WTC11 (cell line): ENCODE results near the gene PDZRN4.

ENCODE experiments used
- ETV6 ChIP-seq: sonication (generic); formaldehyde crosslinking; IDR thresholded peaks from 2 replicates; pipeline ENCODE4 v1.8.1; 2022; ENCODE audit warnings: mild to moderate bottlenecking, missing genetic modification reagents
- OVOL2 ChIP-seq: fragments of 250-450 bp; sonication (Bioruptor Pico); IDR thresholded peaks from 2 replicates; pipeline ENCODE4 v1.9.0; 2021; ENCODE audit warnings: mild to moderate bottlenecking, borderline replicate concordance
- TF ChIP-seq, protein P1 (sequence below): fragments of 200-600 bp; IDR thresholded peaks from 2 replicates; pipeline ENCODE4 v1.8.0; 2022; ENCODE audit warnings: antibody characterized with exemption
- TF ChIP-seq, protein P2 (sequence below): sonication (generic); formaldehyde crosslinking; IDR thresholded peaks from 2 replicates; pipeline ENCODE4 v1.8.0; 2022; ENCODE audit warnings: mild to moderate bottlenecking, missing genetic modification reagents

DNA sequence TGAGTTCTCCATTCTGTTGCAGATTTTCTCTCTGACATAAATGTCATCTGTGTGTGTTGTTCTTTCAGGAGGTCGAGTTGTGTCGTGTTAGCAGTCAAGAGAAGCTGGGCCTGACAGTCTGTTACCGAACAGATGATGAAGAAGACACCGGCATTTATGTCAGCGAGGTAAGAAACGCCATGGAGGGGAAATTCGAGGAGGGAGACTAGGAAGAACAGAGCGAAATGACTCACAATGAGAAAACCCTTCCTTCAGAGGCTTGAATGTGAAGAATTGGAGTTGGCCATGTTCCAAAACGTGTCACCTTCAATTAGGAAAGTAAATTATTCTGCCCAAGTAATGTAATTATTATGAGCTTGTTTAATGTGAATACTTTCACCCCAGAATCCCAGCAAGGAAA, 364.5 kb downstream of the PDZRN4 start:
- TF ChIP-seq, protein P1, sequence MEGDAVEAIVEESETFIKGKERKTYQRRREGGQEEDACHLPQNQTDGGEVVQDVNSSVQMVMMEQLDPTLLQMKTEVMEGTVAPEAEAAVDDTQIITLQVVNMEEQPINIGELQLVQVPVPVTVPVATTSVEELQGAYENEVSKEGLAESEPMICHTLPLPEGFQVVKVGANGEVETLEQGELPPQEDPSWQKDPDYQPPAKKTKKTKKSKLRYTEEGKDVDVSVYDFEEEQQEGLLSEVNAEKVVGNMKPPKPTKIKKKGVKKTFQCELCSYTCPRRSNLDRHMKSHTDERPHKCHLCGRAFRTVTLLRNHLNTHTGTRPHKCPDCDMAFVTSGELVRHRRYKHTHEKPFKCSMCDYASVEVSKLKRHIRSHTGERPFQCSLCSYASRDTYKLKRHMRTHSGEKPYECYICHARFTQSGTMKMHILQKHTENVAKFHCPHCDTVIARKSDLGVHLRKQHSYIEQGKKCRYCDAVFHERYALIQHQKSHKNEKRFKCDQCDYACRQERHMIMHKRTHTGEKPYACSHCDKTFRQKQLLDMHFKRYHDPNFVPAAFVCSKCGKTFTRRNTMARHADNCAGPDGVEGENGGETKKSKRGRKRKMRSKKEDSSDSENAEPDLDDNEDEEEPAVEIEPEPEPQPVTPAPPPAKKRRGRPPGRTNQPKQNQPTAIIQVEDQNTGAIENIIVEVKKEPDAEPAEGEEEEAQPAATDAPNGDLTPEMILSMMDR = no peak
- TF ChIP-seq OVOL2 (CRISPR knock-in tag) (no peak), ETV6 (no peak)
- TF ChIP-seq, protein P2, sequence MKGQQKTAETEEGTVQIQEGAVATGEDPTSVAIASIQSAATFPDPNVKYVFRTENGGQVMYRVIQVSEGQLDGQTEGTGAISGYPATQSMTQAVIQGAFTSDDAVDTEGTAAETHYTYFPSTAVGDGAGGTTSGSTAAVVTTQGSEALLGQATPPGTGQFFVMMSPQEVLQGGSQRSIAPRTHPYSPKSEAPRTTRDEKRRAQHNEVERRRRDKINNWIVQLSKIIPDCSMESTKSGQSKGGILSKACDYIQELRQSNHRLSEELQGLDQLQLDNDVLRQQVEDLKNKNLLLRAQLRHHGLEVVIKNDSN (CRISPR knock-in tag) = no peak
